ENCODE data around the gene PMEPA1. TPM values are rescaled to one million over a fixed set of nuclear protein-coding genes. Genes with fewer than 3 reads are reported as not detected.

PMEPA1 gene
- total RNA-seq, 1 donor from 2014 or later = 61.3 TPM

DNA sequence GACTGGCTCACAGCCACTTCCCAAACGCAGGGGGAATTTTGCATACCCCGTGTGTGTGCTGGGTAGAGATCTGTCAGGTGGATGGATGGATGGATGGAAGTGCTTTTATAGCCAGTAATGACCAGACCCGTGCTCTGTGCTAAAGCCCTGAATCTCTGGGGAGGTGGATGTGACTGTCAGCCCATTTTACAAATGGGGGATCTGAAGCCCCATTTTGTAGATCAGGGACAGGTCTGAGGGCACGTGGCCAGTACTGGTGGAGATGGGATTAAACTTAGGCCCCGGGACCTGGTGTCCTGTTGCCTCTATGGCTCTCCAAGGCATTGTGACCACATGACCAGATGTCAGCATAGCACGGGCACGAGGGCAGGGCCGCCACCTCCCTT is 51.4 kb downstream of the PMEPA1 start:
- Mint-ChIP-seq H3K4me1 (ENCODE audit: unreplicated experiment) (peaks cover 25% of the 10 kb centered on the region), H3K4me3 (ENCODE audit: unreplicated experiment) (peak overlapping the region; percentile 78), H3K36me3 (ENCODE audit: low read depth, unreplicated experiment) (peaks cover 45% of the 10 kb centered on the region), H3K27ac (ENCODE audit: unreplicated experiment) (no peak overlapping the region), H3K27me3 (ENCODE audit: unreplicated experiment) (peaks cover 19% of the 10 kb centered on the region), H3K9me3 (ENCODE audit: unreplicated experiment) (no peaks in the 10 kb centered on the region)
- TF ChIP-seq, protein P1, sequence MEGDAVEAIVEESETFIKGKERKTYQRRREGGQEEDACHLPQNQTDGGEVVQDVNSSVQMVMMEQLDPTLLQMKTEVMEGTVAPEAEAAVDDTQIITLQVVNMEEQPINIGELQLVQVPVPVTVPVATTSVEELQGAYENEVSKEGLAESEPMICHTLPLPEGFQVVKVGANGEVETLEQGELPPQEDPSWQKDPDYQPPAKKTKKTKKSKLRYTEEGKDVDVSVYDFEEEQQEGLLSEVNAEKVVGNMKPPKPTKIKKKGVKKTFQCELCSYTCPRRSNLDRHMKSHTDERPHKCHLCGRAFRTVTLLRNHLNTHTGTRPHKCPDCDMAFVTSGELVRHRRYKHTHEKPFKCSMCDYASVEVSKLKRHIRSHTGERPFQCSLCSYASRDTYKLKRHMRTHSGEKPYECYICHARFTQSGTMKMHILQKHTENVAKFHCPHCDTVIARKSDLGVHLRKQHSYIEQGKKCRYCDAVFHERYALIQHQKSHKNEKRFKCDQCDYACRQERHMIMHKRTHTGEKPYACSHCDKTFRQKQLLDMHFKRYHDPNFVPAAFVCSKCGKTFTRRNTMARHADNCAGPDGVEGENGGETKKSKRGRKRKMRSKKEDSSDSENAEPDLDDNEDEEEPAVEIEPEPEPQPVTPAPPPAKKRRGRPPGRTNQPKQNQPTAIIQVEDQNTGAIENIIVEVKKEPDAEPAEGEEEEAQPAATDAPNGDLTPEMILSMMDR (IDR thresholded peaks at IDR 0.05; ENCODE audit: unreplicated experiment) = no peak
- DNase-seq (ENCODE audit: low spot score) = no peak

DNA sequence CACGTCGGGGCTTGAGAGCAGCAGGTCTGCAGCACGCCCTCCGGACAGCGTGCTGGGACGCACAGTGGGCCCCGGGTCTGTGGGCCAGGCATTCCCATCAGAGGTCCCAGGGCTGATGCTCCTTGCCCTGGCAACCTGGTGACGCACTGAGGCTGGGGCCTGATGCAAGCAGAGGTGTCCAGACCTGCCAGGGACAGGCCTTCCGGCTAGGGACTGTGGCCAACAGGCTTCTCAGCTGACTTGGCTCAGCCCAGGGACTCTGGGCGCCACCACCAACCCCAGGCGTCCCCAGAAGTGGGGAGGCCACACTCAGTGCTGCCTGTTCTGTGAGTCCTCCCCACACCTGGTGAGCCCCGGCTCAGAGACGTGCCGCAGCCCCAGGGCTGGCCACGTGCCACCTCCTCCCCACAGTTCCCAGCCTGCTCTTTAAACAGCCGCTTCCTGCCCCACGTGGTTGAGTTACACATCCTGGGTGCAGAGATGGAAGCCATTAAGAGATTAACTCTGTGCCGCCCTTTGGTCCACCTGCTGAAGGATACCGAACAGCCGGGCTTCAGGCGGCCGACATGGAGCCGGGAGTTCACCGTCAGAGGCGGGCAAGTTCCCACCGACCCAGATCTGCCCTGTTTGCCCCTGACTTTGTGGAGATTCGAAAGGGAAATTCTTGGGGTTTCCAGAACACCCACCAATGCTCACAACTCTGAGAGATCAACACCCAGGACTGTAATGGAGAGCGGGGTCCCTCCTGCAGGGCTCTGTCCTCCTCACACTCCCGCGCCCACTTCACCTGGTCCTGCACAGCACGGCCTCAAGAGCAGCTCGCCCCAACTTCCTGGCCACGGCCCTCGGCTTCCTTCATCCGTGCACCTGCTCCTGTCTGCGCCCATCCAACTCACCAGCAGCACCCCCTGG is 52.0 kb downstream of the PMEPA1 start:
- DNase-seq (ENCODE audit: low spot score) = peak; percentile 2
- TF ChIP-seq, protein P1 (IDR thresholded peaks at IDR 0.05; ENCODE audit: unreplicated experiment) = no peak
- Mint-ChIP-seq H3K4me3 (ENCODE audit: unreplicated experiment) (peak overlapping the region; percentile 78), H3K36me3 (ENCODE audit: low read depth, unreplicated experiment) (peaks cover 47% of the 10 kb centered on the region), H3K27me3 (ENCODE audit: unreplicated experiment) (peaks cover 20% of the 10 kb centered on the region), H3K9me3 (ENCODE audit: unreplicated experiment) (no peaks in the 10 kb centered on the region), H3K27ac (ENCODE audit: unreplicated experiment) (peak overlapping the region; percentile 42), H3K4me1 (ENCODE audit: unreplicated experiment) (peaks cover 23% of the 10 kb centered on the region)

DNA sequence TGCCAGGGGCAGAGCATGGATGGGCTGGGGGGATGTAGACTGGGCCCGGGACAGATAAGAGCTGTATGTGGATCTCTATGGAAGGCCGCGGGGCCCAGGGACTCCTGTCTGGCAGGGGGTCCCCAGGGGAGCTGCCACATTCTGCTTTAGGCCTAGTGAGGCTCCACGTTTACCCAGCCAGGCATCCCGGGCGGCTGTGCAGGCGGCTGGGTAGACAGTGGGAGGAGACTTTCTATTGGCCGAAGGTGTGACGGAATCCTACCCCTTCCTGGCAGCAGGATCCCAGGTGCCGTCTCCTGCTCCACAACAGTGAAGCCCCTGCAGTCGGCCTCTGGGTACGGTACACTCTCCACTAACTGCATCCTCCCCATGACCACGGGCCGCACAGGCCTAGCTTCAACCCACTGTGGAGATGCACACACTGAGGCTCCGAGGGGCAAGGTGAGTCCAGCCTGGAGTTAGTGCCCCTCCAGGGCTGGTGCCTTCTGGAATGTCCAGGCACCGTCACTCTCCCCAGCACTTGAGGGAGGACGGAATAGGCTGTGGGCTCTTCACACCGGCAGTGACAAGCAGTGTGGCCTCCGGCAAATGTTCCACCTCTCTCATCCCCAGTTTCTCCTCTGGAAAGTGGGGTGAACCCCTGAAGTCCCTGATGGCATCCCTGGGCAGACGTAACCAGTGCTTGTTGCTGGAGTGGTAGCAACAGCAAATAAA is 52.8 kb downstream of the PMEPA1 start:
- peak; percentile 1 for DNase-seq (ENCODE audit: low spot score)
- Mint-ChIP-seq H3K27me3 (ENCODE audit: unreplicated experiment) (peaks cover 19% of the 10 kb centered on the region), H3K4me1 (ENCODE audit: unreplicated experiment) (peaks cover 21% of the 10 kb centered on the region), H3K9me3 (ENCODE audit: unreplicated experiment) (no peaks in the 10 kb centered on the region), H3K36me3 (ENCODE audit: low read depth, unreplicated experiment) (peaks cover 47% of the 10 kb centered on the region), H3K27ac (ENCODE audit: unreplicated experiment) (no peak overlapping the region), H3K4me3 (ENCODE audit: unreplicated experiment) (no peak overlapping the region)
- TF ChIP-seq, protein P1 (IDR thresholded peaks at IDR 0.05; ENCODE audit: unreplicated experiment) = no peak

DNA sequence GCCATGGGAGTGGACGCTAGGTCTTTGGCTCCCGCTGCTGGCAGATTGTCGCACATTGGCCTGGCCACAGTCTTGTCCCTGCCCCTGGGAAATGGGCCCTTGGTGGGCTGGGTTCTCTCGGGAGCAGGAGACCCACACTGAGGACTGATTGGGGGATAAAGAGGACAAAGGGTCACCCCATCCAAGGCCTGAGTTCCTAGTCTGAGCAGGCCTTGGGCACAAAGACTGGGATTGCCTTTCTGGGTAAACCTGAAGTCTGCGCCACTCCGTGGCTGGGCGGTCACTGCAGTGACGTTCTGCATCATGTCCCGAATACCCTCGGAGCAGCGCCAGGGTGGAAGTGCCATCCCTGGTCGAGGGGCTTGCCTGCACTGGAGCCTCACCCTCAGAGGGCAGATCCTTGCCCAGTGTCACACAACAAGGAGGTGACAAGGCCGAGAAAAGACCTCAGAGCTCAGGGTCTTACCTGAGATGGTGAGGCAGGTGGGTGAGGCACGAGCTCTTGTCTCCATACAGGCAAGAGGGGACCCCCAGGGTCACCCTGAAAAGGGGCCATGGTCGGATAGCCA is 53.5 kb downstream of the PMEPA1 start:
- H3K36me3 Mint-ChIP-seq (ENCODE audit: low read depth, unreplicated experiment) = peaks cover 47% of the 10 kb centered on the region
- TF ChIP-seq, protein P1 (IDR thresholded peaks at IDR 0.05; ENCODE audit: unreplicated experiment) = no peak
- DNase-seq (ENCODE audit: low spot score) = peak; percentile 2
- no peak overlapping the region for H3K4me3 Mint-ChIP-seq (ENCODE audit: unreplicated experiment)
- no peaks in the 10 kb centered on the region for H3K9me3 Mint-ChIP-seq (ENCODE audit: unreplicated experiment)
- H3K4me1 Mint-ChIP-seq (ENCODE audit: unreplicated experiment) = peaks cover 18% of the 10 kb centered on the region
- H3K27ac Mint-ChIP-seq (ENCODE audit: unreplicated experiment) = no peak overlapping the region
- peaks cover 16% of the 10 kb centered on the region for H3K27me3 Mint-ChIP-seq (ENCODE audit: unreplicated experiment)
